H9 (cell line): ENCODE results near the gene ZNF879. TPM values are rescaled to one million over a fixed set of nuclear protein-coding genes. Genes with fewer than 3 reads are reported as not detected.
A peak's percentile ranks its signal among the peaks of the same experiment; 100 is the strongest.

Experiments used
- DNase-seq: peaks from one replicate; pipeline ENCODE4 v3.0.0-alpha.2; 2017
- H2AFZ ChIP-seq: one replicate; pipeline ENCODE4 v1.6.1; 2013; ENCODE audit warnings: mild to moderate bottlenecking, low read length, control low read depth, moderate library complexity
- H2AK5ac ChIP-seq: 2 replicates; pipeline ENCODE4 v1.6.1; 2013; ENCODE audit warnings: low read length, control low read depth, mixed read lengths; ENCODE audit not compliant: insufficient read length
- H2BK120ac ChIP-seq: one replicate; pipeline ENCODE4 v1.6.1; 2013; ENCODE audit warnings: low read depth, mild to moderate bottlenecking, low read length, control low read depth, inconsistent platforms; ENCODE audit not compliant: poor library complexity, severe bottlenecking
- H2BK12ac ChIP-seq: 2 replicates; pipeline ENCODE4 v1.6.1; 2013; ENCODE audit warnings: low read length, control low read depth, mixed read lengths, low read depth; ENCODE audit not compliant: insufficient read length
- H2BK15ac ChIP-seq: 2 replicates; pipeline ENCODE4 v1.6.1; 2013; ENCODE audit warnings: low read depth, low read length, control low read depth
- H2BK20ac ChIP-seq: one replicate; pipeline ENCODE4 v1.6.1; 2013; ENCODE audit warnings: low read depth, mild to moderate bottlenecking, low read length, control low read depth, inconsistent platforms; ENCODE audit not compliant: poor library complexity, severe bottlenecking
- H2BK5ac ChIP-seq: 2 replicates; pipeline ENCODE4 v1.6.1; 2013; ENCODE audit warnings: low read length, control low read depth, mixed read lengths; ENCODE audit not compliant: insufficient read length
- H3K14ac ChIP-seq: 2 replicates; pipeline ENCODE4 v1.6.1; 2013; ENCODE audit warnings: low read length, control low read depth; ENCODE audit not compliant: insufficient read depth
- H3K18ac ChIP-seq: 2 replicates; pipeline ENCODE4 v1.6.1; 2013; ENCODE audit warnings: low read depth, mild to moderate bottlenecking, mixed read lengths, low read length, control low read depth; ENCODE audit not compliant: insufficient read length
- H3K23ac ChIP-seq: 2 replicates; pipeline ENCODE4 v1.6.1; 2013; ENCODE audit warnings: low read length, control low read depth, mixed read lengths, low read depth; ENCODE audit not compliant: insufficient read length
- H3K23me2 ChIP-seq: 2 replicates; pipeline ENCODE4 v1.6.1; 2013; ENCODE audit warnings: low read depth, mild to moderate bottlenecking, mixed read lengths, low read length, control low read depth; ENCODE audit not compliant: insufficient read length, poor library complexity, severe bottlenecking
- H3K27ac ChIP-seq: 2 replicates; pipeline ENCODE4 v1.5.1; 2013; ENCODE audit warnings: low read length, control low read depth, mixed read lengths, low read depth; ENCODE audit not compliant: insufficient read length
- H3K27me3 ChIP-seq: 2 replicates; pipeline ENCODE4 v1.6.1; 2013; ENCODE audit warnings: low read length, control low read depth, inconsistent platforms; ENCODE audit not compliant: insufficient read depth
- H3K4ac ChIP-seq: 2 replicates; pipeline ENCODE4 v1.6.1; 2013; ENCODE audit warnings: low read depth, mild to moderate bottlenecking, control low read depth, inconsistent platforms, low read length, moderate library complexity
- H3K4me1 ChIP-seq: 2 replicates; pipeline ENCODE4 v1.6.1; 2013; ENCODE audit warnings: low read length, control low read depth, inconsistent platforms; ENCODE audit not compliant: insufficient read depth
- H3K4me2 ChIP-seq: 2 replicates; pipeline ENCODE4 v1.6.1; 2013; ENCODE audit warnings: low read length, control low read depth, mixed read lengths; ENCODE audit not compliant: insufficient read length, insufficient read depth
- H3K56ac ChIP-seq: 2 replicates; pipeline ENCODE4 v1.6.1; 2013; ENCODE audit warnings: low read depth, mild to moderate bottlenecking, mixed read lengths, low read length, control low read depth; ENCODE audit not compliant: insufficient read length
- H3K79me1 ChIP-seq: 2 replicates; pipeline ENCODE4 v1.6.1; 2013; ENCODE audit warnings: low read depth, mild to moderate bottlenecking, moderate library complexity, low read length, control low read depth, inconsistent platforms; ENCODE audit not compliant: insufficient read depth, poor library complexity, severe bottlenecking
- H3K79me2 ChIP-seq: 2 replicates; pipeline ENCODE4 v1.6.1; 2013; ENCODE audit warnings: low read length, control low read depth, inconsistent platforms; ENCODE audit not compliant: insufficient read depth
- H3K9ac ChIP-seq: 2 replicates; pipeline ENCODE4 v1.6.1; 2013; ENCODE audit warnings: low read length, control low read depth, mixed read lengths; ENCODE audit not compliant: insufficient read length; ENCODE audit errors: extremely low read depth
- H3K9me3 ChIP-seq: one replicate; pipeline ENCODE4 v1.6.1; 2013; ENCODE audit warnings: low read depth, low read length, inconsistent platforms; ENCODE audit not compliant: control insufficient read depth
- H3T11ph ChIP-seq: one replicate; pipeline ENCODE4 v1.6.1; 2013; ENCODE audit warnings: mild to moderate bottlenecking, low read length, control low read depth, inconsistent platforms
- H4K20me1 ChIP-seq: one replicate; pipeline ENCODE4 v1.6.1; 2013; ENCODE audit not compliant: control insufficient read depth, insufficient read length, insufficient read depth
- H4K5ac ChIP-seq: 2 replicates; pipeline ENCODE4 v1.6.1; 2013; ENCODE audit warnings: low read depth, mild to moderate bottlenecking, mixed read lengths, low read length, control low read depth; ENCODE audit not compliant: insufficient read length
- H4K8ac ChIP-seq: replicated peaks from 2 replicates; pipeline ENCODE4 v1.6.1; 2013; ENCODE audit warnings: low read length, control low read depth, mixed read lengths, low read depth; ENCODE audit not compliant: insufficient read length
- H4K91ac ChIP-seq: 2 replicates; pipeline ENCODE4 v1.6.1; 2013; ENCODE audit warnings: low read depth, mild to moderate bottlenecking, moderate library complexity, mixed read lengths, low read length, control low read depth; ENCODE audit not compliant: insufficient read length
- H3K27ac Mint-ChIP-seq, 3 experiments: 2 replicates in 2 of 3; 3 replicates in 1 of 3; pipeline ENCODE4 v1.8.0; 2020 to 2021; ENCODE audit warnings: mixed read lengths in 3 of 3, mild to moderate bottlenecking in 1 of 3, moderate library complexity in 1 of 3
- H3K27me3 Mint-ChIP-seq: 2 replicates; pipeline ENCODE4 v1.8.0; 2021; ENCODE audit warnings: low read depth, mild to moderate bottlenecking, moderate library complexity, mixed read lengths
- H3K36me3 Mint-ChIP-seq, 3 experiments: 2 replicates in 2 of 3; 3 replicates in 1 of 3; pipeline ENCODE4 v1.8.0; 2020 to 2021; ENCODE audit warnings: low read depth in 3 of 3, mixed read lengths in 3 of 3; ENCODE audit not compliant: insufficient read depth in 1 of 3
- H3K4me1 Mint-ChIP-seq, 2 experiments: 2 replicates each; pipeline ENCODE4 v1.8.0; 2020; ENCODE audit warnings: mixed read lengths in 2 of 2
- H3K4me3 Mint-ChIP-seq, 2 experiments: 2 replicates in 1 of 2; 3 replicates in 1 of 2; pipeline ENCODE4 v1.8.0; 2020 to 2021; ENCODE audit warnings: mild to moderate bottlenecking in 2 of 2, mixed read lengths in 2 of 2, moderate library complexity in 1 of 2
- H3K9me3 Mint-ChIP-seq, 2 experiments: 2 replicates in 1 of 2; 3 replicates in 1 of 2; pipeline ENCODE4 v1.8.0; 2020; ENCODE audit warnings: mild to moderate bottlenecking in 2 of 2, mixed read lengths in 2 of 2, moderate library complexity in 1 of 2
- CTCF ChIP-seq: fragments of 200-600 bp; sonication (generic); conservative IDR thresholded peaks from 3 replicates; pipeline ENCODE4 v1.8.0; 2021; ENCODE audit warnings: antibody characterized with exemption, mild to moderate bottlenecking
- WGBS: extraction: QIAGEN DNeasy Blood & Tissue Kit; methylation state at CpG from one replicate; pipeline ENCODE4 v1.1.7; 2013; ENCODE audit warnings: missing lambda C conversion rate, low lambda C conversion rate, mixed read lengths; ENCODE audit not compliant: insufficient read length; ENCODE audit errors: extremely low coverage; 5-methylcytosine and 5-hydroxymethylcytosine counted together
- total RNA-seq: library from RNA; stranded (reverse); gene quantifications from 2 replicates; pipeline ENCODE4 v1.2.1, GENCODE V29; 2021

Gene ZNF879
- total RNA-seq, 1 experiment from 2014 or later = 5.4 TPM

- H3K4me1 Mint-ChIP-seq = peaks cover 5 to 10% of the 10 kb centered on the region in 2 experiments
- Histone ChIP-seq H3K27ac (no peak overlapping the region), H3K4ac (no peak overlapping the region), H3K23me2 (peaks cover 2% of the 10 kb centered on the region), H2BK20ac (no peak overlapping the region), H3K9me3 (peaks cover 19% of the 10 kb centered on the region), H3K56ac (no peak overlapping the region), H3K18ac (no peak overlapping the region), H2BK15ac (no peak overlapping the region), H4K91ac (no peak overlapping the region), H3K4me1 (no peaks in the 10 kb centered on the region), H2BK120ac (no peak overlapping the region), H2BK12ac (no peak overlapping the region), H3K9ac (no peak overlapping the region), H2AK5ac (no peak overlapping the region), H2AFZ (no peak overlapping the region), H4K20me1 (no peaks in the 10 kb centered on the region), H3K79me2 (no peaks in the 10 kb centered on the region), H3T11ph (no peak overlapping the region), H3K27me3 (peaks cover 26% of the 10 kb centered on the region), H4K5ac (no peak overlapping the region), H3K4me2 (no peak overlapping the region), H4K8ac (no peak overlapping the region), H3K14ac (no peak overlapping the region), H3K23ac (no peak overlapping the region), H2BK5ac (no peak overlapping the region), H3K79me1 (no peaks in the 10 kb centered on the region)
- WGBS = no CpG with 5 or more reads among the region's 9 CpGs
- peaks cover 24 to 57% of the 10 kb centered on the region in 2 experiments for H3K9me3 Mint-ChIP-seq
- no peak for TF ChIP-seq CTCF
- H3K27ac Mint-ChIP-seq = no peak overlapping the region
- DNase-seq = no peak
- H3K27me3 Mint-ChIP-seq = peaks cover 60% of the 10 kb centered on the region
- peaks cover 1 to 11% (median 4%) of the 10 kb centered on the region in 3 experiments; a peak in 6 of 7 replicates for H3K36me3 Mint-ChIP-seq
- peak overlapping the region in 1 of 2 experiments; percentile 66; a peak in 2 of 5 replicates for H3K4me3 Mint-ChIP-seq
Measured at GRCh38 chr5:178992291-178992895, 31.2 kb upstream of the ZNF879 start.
